NCI-H2196 treated with DMSO at 0.1 percent for 48 hours (cell line): ENCODE results near the gene HOXC9.

ENCODE experiments used
- DNase-seq: peaks from one replicate; lab custom pipeline; 2025; ENCODE audit not compliant: unreplicated experiment; lab: John Stamatoyannopoulos, UW

Gene HOXC9

DNA sequence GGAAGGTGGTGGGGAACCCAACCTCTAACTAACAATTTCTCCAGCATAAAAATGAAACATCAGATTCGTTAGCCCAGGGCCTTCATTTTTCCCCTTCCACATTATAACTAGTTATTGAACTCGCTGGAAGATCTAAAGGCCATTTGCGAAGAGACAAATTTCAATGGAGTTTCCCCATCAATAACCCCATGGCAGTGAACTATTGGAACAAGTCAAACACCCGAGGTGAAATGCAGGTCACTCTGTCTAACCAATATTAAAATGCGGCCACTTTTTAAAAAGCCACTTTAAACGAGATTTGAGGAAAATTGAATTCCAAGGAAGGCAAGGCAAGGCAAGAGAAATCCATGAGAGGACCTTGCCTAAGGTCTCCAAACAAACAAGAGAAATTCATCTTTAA, 49.1 kb downstream of the HOXC9 start:
- DNase-seq = no peak

DNA sequence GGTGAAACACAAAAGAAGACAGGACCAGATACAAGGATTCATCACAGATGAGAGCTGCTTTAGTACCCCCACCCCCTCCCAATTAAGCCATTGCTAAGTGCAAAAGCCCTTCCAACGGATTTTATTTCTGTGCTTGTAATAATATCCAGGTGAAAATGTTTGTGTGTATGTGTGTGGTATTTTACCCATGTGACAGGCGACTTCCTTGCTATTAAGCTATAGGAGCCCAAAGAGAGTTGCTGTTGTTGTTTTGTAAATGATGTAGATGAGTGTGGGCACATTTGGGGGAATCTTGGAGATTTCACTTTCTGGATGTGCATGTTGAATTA, 50.5 kb downstream of the HOXC9 start:
- no peak for DNase-seq

DNA sequence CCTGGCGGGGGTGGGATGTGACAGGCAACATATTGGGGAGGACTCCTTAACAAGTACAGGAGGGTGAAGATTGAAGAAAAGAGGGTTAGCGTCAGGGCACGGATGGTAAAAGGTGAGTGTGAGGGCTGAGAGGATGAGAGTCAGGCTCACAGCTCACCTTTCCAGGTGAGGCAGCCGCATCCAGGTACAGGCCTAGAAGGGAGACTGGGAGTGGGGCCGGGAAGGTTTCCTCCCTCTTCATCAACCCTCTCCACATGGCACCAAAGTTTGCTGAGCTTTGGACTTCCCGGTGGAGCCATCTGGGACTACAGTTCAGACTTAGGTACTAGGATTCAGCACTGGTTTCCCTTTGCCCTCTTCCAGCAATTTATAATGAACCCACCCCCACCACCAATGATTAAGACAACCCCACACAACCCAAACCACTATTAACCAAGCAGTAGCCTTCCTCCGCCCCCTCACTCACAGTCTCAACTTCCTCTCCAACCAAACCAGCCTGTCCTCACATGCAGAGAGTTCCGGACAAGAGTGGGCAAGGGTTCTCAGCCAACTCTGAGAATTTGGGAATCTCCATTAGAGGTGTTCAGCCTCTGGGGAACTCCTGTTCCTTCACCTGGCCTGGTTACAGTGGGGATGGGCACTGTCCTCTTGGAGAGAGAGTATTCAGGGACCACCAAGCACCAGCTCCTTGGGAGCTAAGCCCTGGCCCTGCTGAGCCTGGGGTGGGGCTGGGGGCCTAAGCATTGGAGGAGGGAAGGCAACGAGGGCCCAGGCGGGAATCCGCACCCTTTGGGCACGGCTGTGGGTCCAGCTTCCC, 51.3 kb downstream of the HOXC9 start:
- DNase-seq = no peak

DNA sequence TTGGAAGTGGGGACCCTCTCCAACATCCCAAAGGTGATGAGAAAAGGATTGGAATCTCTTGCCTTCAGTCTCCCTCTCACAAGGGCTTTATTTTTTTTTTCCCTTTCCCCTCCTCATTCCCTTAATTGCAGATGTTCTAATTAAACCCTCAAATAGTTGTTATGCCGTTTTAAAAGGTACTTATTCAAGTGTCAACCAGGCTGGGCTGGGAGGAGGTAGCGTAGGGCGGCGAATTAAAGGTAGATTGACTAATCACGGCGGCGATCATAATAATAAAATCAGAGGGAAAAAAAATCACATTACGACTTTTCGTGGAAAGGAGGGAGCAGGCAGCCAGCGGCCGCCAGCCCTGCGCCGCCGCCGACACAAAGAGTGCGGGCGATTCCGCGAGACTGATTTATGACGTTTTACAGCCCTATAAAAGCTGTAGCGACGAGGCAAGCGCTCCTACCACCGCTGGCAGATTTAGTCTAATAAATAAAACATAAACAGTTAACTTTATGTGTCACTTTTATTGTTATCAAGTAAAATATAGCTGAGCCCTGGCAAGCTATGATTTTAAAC, 52.0 kb downstream of the HOXC9 start:
- no peak for DNase-seq

DNA sequence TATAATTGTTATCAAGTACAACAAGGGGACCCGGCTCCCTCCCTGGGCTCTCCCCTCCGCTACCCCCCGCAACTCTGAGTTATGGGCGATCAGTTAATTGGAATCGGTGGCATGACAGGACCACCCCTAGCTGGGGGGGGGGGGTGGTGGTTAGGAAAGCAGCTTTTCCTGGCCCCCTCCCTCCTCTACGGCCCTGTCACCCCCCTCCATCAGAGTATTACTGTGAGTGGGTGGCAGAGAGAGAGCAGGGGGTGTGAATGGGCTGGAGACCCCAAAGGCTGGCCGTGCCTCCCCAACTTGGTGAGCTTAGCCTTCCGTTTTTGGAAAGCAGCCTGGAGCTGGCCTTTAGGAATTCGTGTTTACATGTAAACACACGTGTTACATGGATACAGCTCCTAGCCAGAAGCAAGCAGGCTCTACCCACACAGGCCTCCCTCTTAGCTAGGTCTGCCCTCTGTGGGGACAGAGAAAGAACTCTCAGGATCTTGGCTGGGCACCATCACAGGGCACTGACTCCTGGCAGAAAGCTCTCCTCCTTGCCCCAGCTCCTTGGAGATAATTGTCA, 52.6 kb downstream of the HOXC9 start:
- no peak for DNase-seq
